ENCODE data around the gene MAVS.
"Not testable (repeated sequence)": the region's sequence is repeated elsewhere in the genome, so short reads cannot be mapped to it uniquely, and the experiment has no call there.

Gene MAVS

GRCh38 chr20:3836132-3836531 lies 10.5 kb upstream of the MAVS start:
- no peak overlapping the region for H3K4me2 ChIP-seq (ENCODE audit: insufficient read depth, low read length)
- no peak overlapping the region for H3K4me3 ChIP-seq (ENCODE audit: low read depth in 1 of 2, low read length in 2 of 2)
- H3K36me3 ChIP-seq (ENCODE audit: insufficient read depth, low read length), result no peaks in the 10 kb centered on the region
- ATAC-seq (ENCODE audit: insufficient read depth, low read depth) (no peak), DNase-seq (no peak)
- no peak overlapping the region for H3K9ac ChIP-seq (ENCODE audit: low read depth, low read length)
- no peak overlapping the region for H2AFZ ChIP-seq (ENCODE audit: low read depth, low read length)
- no peaks in the 10 kb centered on the region for H3K9me3 ChIP-seq (ENCODE audit: insufficient read depth, low read length, severe bottlenecking)
- no peaks in the 10 kb centered on the region for H3K79me2 ChIP-seq (ENCODE audit: insufficient read depth, low read length)
- no peaks in the 10 kb centered on the region for H3K27me3 ChIP-seq (ENCODE audit: insufficient read depth, low read length, poor library complexity)
- no peak overlapping the region for H3K27ac ChIP-seq (ENCODE audit: low read length)
- TF ChIP-seq EZH2 (IDR thresholded peaks at IDR 0.05; ENCODE audit: borderline replicate concordance, low read depth, low read length, severe bottlenecking) (no peak), CTCF (IDR thresholded peaks at IDR 0.05; ENCODE audit: borderline replicate concordance, extremely low read depth, low read length, poor library complexity, severe bottlenecking) (no peak)
- peaks cover 20% of the 10 kb centered on the region for H3K4me1 ChIP-seq (ENCODE audit: insufficient read depth, low read length)
- no peaks in the 10 kb centered on the region for H4K20me1 ChIP-seq (ENCODE audit: insufficient read depth, low read length)

- Histone ChIP-seq H3K9me3 (ENCODE audit: insufficient read depth, low read length, severe bottlenecking) (no peaks in the 10 kb centered on the region), H3K79me2 (ENCODE audit: insufficient read depth, low read length) (no peaks in the 10 kb centered on the region), H3K4me3 (ENCODE audit: low read depth in 1 of 2, low read length in 2 of 2) (no peak overlapping the region), H3K27ac (ENCODE audit: low read length) (peak overlapping the region; percentile 38), H3K4me1 (ENCODE audit: insufficient read depth, low read length) (peaks cover 20% of the 10 kb centered on the region), H2AFZ (ENCODE audit: low read depth, low read length) (no peak overlapping the region), H4K20me1 (ENCODE audit: insufficient read depth, low read length) (no peaks in the 10 kb centered on the region), H3K4me2 (ENCODE audit: insufficient read depth, low read length) (no peak overlapping the region; the same call in 1 of the 2 replicates), H3K9ac (ENCODE audit: low read depth, low read length) (peak overlapping the region; percentile 11; the same call in 1 of the 2 replicates), H3K27me3 (ENCODE audit: insufficient read depth, low read length, poor library complexity) (no peaks in the 10 kb centered on the region), H3K36me3 (ENCODE audit: insufficient read depth, low read length) (no peaks in the 10 kb centered on the region)
- peak; percentile 93 for ATAC-seq (ENCODE audit: insufficient read depth, low read depth)
- peak; percentile 65 for DNase-seq
- TF ChIP-seq EZH2 (IDR thresholded peaks at IDR 0.05; ENCODE audit: borderline replicate concordance, low read depth, low read length, severe bottlenecking), result no peak
- TF ChIP-seq CTCF (IDR thresholded peaks at IDR 0.05; ENCODE audit: borderline replicate concordance, extremely low read depth, low read length, poor library complexity, severe bottlenecking), result no peak
Measured at GRCh38 chr20:3839328-3839727, 7.3 kb upstream of the MAVS start.

- not testable (repeated sequence) for H3K4me3 ChIP-seq (ENCODE audit: low read depth in 1 of 2, low read length in 2 of 2); H3K79me2 ChIP-seq (ENCODE audit: insufficient read depth, low read length); H3K4me2 ChIP-seq (ENCODE audit: insufficient read depth, low read length); ATAC-seq (ENCODE audit: insufficient read depth, low read depth); H3K9me3 ChIP-seq (ENCODE audit: insufficient read depth, low read length, severe bottlenecking); H3K36me3 ChIP-seq (ENCODE audit: insufficient read depth, low read length); H3K27me3 ChIP-seq (ENCODE audit: insufficient read depth, low read length, poor library complexity); DNase-seq; H3K9ac ChIP-seq (ENCODE audit: low read depth, low read length); H2AFZ ChIP-seq (ENCODE audit: low read depth, low read length); H4K20me1 ChIP-seq (ENCODE audit: insufficient read depth, low read length)
- peaks cover 20% of the 10 kb centered on the region for H3K4me1 ChIP-seq (ENCODE audit: insufficient read depth, low read length)
- peak overlapping the region; percentile 18; the same call in 1 of the 2 replicates for H3K27ac ChIP-seq (ENCODE audit: low read length)
Measured at GRCh38 chr20:3840201-3840600, 6.4 kb upstream of the MAVS start.

- Histone ChIP-seq H3K79me2 (ENCODE audit: insufficient read depth, low read length) (peaks cover 14% of the 10 kb centered on the region), H3K4me3 (ENCODE audit: low read depth in 1 of 2, low read length in 2 of 2) (no peak overlapping the region), H4K20me1 (ENCODE audit: insufficient read depth, low read length) (peaks cover under 1% of the 10 kb centered on the region), H3K9ac (ENCODE audit: low read depth, low read length) (no peak overlapping the region), H3K27me3 (ENCODE audit: insufficient read depth, low read length, poor library complexity) (no peaks in the 10 kb centered on the region), H3K9me3 (ENCODE audit: insufficient read depth, low read length, severe bottlenecking) (no peaks in the 10 kb centered on the region), H3K4me1 (ENCODE audit: insufficient read depth, low read length) (peaks cover 34% of the 10 kb centered on the region), H2AFZ (ENCODE audit: low read depth, low read length) (no peak overlapping the region), H3K4me2 (ENCODE audit: insufficient read depth, low read length) (no peak overlapping the region), H3K27ac (ENCODE audit: low read length) (no peak overlapping the region), H3K36me3 (ENCODE audit: insufficient read depth, low read length) (peaks cover 5% of the 10 kb centered on the region; the same call in 1 of the 2 replicates)
- TF ChIP-seq CTCF (IDR thresholded peaks at IDR 0.05; ENCODE audit: borderline replicate concordance, extremely low read depth, low read length, poor library complexity, severe bottlenecking), result no peak
- no peak for TF ChIP-seq EZH2 (IDR thresholded peaks at IDR 0.05; ENCODE audit: borderline replicate concordance, low read depth, low read length, severe bottlenecking)
- ATAC-seq (ENCODE audit: insufficient read depth, low read depth) (no peak), DNase-seq (no peak)
Measured at GRCh38 chr20:3842348-3842930, 4.2 kb upstream of the MAVS start.

Measured in DND-41 (cell line).